SIG-M5 treated with dmso at 0.1 percent for 504 hours (cell line): ENCODE measurements around the gene HNRNPDL.
"Not testable (repeated sequence)": the region's sequence is repeated elsewhere in the genome, so short reads cannot be mapped to it uniquely, and the experiment has no call there.

Source experiments
- DNase-seq: peaks from one replicate; lab custom pipeline; 2025; ENCODE audit not compliant: unreplicated experiment; lab: John Stamatoyannopoulos, UW

HNRNPDL gene

GRCh38 chr4:82433791-82434190, 3.5 kb upstream of the HNRNPDL start:
- no peak for DNase-seq

DNA sequence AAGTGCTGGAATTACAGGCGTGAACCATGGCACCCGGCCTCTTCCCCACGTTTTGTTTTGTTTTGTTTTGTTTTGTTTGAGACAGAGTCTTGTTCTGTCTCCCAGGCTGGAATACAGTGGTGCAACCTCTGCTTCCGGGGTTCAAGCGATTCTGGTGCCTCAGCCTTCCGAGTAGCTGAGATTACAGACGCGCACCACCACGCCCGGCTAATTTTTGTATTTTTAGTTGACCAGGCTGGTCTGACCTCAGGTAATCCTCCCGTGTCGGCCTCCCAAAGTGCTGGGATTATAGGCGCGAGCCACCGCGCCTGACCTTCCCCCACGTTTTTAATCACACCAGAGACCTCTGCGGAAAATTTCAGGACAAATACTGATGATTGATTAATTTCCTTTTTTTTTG, 2.3 kb upstream of the HNRNPDL start:
- DNase-seq: no peak

GRCh38 chr4:82431831-82432230, 1.6 kb upstream of the HNRNPDL start:
- no peak for DNase-seq

DNA sequence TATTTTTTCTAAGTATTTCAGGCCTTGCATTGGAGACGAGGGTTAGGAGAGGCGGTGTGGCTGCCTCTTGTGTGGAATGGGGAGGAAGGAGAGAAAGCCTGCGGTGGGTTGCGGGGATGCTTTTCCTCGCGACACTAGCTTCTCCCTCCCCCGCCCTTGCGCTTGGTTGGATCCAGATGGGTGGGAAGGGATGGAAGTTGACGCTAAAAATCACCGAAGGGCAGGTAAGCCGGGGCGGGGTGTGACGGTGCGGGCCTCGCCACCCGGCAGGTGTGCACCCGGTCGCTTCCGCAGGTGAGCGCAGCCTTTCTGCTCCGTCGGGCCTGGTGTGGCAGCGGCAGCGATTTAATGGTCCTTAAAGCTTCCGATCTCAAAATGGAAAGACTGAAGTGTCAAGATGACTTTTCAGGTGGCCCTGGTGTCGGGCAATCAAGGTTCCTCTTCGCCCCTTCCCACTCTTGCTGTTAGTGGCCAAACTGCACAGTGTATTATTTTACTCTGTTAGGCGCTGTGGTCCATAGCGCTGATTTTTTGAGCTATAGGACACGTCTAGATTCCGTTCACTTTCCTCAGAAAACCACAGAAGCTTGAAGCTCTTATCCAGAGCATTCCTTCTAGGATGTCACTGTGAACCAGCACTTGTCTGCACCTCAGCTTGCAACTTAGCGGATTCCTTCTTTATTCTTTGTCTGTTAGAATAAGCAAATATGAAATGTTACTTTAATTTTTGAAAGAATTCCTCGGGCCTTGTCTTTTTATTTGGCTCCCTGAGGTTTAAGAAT, 893 bp upstream of the HNRNPDL start:
- DNase-seq: peak; percentile 53

- DNase-seq: peak; percentile 70
These were observed 502 bp downstream of the HNRNPDL start for GRCh38 chr4:82429728-82430192.

DNA sequence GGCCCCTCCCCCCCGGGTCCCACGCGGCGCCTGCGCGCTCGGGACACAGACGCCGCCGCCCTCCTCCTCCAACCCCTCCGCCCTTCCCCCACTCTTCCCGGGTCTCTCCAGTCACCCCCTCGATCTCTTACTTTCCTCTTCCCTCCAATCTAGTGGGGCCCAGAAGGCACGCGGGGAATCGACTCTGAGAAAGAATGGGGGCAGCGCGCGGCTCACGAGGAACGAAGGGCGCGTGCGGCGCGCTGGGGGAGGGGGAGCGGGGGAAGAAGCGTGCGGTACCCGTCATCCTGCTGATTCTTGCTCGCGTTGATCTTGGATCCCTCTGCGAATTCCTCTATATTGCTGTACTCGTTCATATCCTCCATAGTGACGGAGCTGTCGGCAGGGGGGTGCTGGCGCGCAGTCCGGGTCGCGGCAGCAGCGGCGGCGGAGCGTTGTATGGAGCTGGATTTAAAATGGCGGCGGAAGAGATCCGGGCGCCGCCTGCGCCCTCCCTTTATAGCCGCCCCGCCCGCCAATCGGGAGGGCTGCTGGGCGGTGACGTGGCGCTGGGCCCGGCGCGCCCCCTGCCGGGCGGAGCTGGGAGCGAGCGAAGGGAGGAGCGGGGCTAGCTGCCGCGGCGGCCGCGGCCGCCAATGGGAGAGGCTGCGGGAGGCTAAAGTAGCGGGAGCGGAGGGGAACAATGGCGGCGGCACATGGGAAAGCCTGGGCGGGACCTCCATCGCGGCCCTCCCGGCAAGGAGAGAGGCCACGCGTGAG, 1.1 kb downstream of the HNRNPDL start:
- peak; percentile 82 for DNase-seq

DNA sequence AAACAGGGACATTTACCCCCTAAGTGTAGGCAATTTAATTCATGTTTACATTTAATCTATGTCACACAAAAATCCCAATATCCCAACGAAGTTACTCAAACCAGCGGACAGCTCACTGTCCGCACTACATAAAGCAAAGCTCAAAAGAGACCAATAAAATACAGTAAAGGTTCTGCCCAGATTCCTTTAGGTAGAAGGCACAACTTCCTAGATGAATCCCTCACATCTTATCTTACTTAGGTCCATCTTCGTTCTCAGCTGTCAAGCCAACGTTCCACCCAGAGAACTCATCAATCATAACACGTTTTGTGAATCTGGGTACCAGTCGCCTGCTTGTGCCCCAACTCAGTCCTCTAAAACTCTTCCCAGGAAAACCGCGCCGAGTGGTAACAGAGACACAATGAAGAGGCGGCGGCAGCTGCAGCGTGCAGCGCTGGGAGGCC, 1.7 kb downstream of the HNRNPDL start:
- no peak for DNase-seq

DNA sequence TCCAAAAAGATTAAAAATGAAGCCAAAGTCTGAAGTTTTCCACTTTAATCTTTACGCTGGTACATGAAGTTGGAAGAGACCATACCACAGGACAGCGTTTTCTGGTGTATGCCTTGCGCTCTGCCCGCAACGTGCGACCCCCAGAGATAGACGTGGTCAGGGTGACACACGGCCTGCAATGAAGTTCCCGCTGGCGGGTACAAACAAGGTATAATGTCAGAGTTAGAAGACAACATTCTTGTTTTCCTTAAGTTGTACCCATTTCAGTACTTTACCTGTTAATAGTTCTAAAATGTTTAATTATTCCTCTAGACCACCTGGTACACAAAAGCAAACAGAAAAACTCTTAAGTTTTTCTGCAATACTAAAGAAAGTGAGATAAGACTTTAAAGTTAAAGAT, 4.8 kb downstream of the HNRNPDL start:
- no peak for DNase-seq

DNA sequence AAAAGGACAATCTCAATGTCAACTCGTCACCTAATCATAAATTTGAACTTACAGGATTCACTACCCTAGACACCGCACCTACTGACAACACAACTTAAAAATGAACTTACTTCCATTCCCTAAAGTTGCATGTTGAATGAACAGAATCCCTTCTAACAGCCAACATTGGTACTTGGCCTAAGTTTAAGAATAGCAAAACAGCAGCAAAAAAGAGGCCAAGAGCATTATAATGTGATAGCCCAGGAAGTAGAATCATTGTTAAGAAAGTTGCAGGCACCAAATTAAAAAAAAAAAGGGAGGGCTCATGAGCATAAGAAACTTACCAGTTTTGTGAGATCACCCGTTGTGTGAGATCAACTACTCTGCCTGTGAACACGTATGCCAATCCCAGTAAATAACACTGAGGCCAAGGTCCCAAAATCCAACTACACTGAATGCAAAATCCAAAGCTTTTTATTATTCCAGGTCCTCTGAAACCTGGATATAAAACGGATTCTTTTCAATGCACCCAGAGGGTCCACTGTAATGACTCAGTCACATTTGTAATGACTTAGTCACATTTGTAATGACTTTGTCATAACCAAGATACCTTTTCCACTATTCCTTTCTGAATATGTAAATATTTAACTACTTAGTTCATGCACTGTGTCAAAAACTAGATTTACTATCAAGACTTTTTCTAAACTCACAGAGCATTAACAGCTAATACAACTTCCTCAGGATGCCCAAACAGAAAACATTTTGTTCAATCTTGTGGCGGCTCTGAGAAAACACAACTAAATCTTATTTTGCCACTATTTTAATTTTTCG, 6.8 kb downstream of the HNRNPDL start:
- no peak for DNase-seq

DNA sequence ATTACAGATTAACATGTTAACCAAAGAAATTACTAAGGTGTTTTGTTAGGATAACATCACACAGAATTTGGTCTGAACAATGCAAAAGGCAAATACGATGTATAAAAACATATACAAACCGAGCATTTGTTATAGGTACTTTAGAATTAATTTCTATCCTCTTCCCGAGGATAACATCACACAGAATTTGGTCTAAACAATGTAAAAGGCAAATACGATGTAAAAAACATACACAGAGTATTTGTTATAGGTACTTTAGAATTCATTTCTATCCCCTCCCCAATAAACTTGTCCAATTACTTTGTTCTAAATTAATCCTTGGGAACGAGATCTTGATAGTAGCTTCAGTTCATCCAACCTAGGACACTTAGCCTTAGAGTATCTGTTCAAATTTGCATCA, 7.6 kb downstream of the HNRNPDL start:
- DNase-seq: no peak

GRCh38 chr4:82421796-82422560, 8.3 kb downstream of the HNRNPDL start:
- DNase-seq: no peak

DNA sequence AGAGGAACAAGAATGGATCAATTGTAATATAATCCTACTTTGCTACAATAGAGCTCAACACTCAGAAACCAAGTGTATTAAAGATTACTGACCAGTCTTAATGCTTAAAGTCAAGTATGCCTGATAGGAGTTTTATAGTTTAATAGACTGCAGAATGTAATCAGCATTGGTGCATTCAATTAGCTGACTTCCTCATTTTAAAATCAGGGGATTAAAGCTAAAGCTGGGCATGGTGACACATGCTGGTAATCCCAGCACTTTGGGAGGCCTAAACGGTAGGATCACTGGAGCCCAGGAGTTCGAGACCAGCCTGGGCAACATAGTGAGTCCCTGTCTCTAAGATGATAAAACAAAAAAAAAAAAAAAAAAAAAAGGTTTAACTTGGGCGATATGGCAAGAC, 10.8 kb downstream of the HNRNPDL start:
- DNase-seq: no peak

DNA sequence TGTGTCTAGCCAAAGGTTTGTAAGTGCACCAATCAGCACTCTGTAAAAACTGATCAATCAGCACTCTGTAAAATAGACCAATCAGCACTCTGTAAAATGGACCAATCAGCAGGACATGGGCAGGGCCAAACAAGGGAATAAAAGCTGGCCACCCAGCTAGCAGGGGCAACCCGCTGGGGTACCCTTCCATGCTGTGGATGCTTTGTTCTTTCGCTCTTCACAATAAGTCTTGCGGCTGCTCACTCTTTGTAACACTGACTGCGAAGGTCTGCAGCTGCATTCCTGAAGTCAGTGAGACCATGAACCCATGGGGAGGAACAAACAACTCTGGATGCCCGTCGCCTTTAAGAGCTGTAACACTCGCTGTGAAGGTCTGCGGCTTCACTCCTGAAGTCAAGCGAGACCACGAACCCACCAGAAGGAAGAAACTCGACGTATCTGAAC, 14.3 kb downstream of the HNRNPDL start:
- no peak for DNase-seq

GRCh38 chr4:82415061-82415460, 15.2 kb downstream of the HNRNPDL start:
- not testable (repeated sequence) for DNase-seq

DNA sequence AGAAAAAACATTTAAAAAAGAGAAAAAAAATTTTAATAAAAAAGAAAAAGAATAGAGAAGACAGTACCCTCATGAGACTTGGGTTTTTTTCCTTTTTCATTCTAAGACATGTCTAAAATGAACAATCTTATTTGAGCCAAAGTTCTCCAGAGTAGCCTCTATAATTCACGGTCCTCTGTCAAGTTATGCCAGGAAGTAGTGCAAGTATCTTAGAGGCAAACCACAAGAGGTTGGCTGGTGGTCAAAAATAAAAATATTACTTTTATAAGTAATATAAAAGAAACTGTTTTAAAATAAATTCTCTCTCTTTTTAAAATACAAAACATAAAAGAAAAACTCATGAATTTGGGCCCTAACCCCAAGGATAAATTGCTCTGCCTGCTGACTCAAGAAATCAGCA, 26.5 kb downstream of the HNRNPDL start:
- DNase-seq: no peak

- DNase-seq: no peak
These were observed 28.0 kb downstream of the HNRNPDL start for GRCh38 chr4:82402196-82402775.

DNA sequence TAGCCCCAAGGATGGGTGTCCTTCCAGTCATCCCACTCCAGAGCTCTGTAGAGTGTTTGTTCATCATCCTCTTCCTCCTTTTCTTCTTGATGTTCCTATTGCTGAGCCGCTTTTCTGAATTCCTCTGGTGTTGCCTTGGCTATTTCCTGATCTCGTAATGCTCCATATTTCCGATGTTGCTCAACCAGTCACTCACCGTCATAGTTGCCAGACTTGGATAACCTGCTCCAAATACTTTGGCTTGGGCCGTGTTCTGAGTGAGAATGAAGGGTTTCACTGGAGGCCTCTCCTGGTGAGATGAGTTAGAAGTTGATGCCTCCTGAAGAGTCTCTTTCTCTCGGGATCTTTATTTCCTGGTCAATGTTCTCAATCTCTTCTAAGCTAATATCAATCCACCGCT, 28.7 kb downstream of the HNRNPDL start:
- no peak for DNase-seq

GRCh38 chr4:82398263-82398662, 32.0 kb downstream of the HNRNPDL start:
- DNase-seq: no peak

DNA sequence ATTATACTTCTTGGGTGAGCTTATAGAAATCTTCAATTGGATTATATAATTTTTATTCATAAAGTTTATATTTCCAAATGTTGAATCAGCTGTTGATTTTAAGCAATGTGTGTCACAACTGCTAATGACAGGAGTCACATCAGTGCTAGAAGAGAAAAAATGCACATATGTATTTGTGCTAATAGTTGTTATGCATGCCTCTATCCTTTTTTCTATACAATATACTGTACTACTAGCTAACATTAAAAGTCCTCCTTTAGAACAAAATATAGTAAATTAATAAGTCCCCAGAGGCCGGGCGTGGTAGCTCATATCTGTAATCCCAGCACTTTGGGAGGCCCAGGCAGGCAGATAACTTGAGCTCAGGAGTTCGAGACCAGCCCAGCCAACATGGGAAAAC, 32.7 kb downstream of the HNRNPDL start:
- DNase-seq: no peak

DNA sequence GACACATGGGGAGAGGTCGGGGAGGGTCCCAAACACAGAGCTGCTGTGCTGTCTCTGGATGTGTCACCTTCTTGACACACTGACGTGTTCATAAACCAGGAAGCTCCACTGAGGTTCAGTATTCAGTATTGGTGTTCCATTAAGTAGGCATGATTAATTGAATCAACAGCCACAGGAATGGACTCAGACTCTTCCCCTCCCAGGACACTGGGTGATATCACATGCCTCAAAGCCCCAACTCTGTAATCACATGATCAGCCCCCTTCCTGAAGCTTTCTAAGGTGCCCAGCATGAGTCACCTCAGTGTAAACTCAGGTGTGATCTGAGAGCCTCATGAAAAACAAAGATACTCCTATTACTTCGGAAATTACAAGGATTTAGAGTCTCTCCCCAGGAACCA, 35.4 kb downstream of the HNRNPDL start:
- DNase-seq: peak; percentile 4
